GM13976 (cell line): ENCODE measurements around the gene EYA4.

ENCODE experiments used
- DNase-seq: peaks from one replicate; pipeline ENCODE4 v3.0.0; 2012; ENCODE audit warnings: low spot score
- in situ Hi-C: fragments of 300-500 bp; cut with MboI; formaldehyde crosslinking; loops from one replicate; pipeline ENCODE4 v1.12.0; 2022; ENCODE audit warnings: low sequenced_read_pairs, mixed read lengths, inconsistent platforms; ENCODE audit not compliant: unreplicated experiment
- TF ChIP-seq, protein P1 (sequence below): IDR thresholded peaks from 2 replicates; pipeline ENCODE4 v1.5.1; 2012; ENCODE audit warnings: borderline replicate concordance, mild to moderate bottlenecking; ENCODE audit not compliant: insufficient read depth; ENCODE audit errors: extremely low read depth, missing control alignments, control extremely low read depth

EYA4 gene

GRCh38 chr6:133408132-133408531, 167.0 kb downstream of the EYA4 start:
- TF ChIP-seq, protein P1, sequence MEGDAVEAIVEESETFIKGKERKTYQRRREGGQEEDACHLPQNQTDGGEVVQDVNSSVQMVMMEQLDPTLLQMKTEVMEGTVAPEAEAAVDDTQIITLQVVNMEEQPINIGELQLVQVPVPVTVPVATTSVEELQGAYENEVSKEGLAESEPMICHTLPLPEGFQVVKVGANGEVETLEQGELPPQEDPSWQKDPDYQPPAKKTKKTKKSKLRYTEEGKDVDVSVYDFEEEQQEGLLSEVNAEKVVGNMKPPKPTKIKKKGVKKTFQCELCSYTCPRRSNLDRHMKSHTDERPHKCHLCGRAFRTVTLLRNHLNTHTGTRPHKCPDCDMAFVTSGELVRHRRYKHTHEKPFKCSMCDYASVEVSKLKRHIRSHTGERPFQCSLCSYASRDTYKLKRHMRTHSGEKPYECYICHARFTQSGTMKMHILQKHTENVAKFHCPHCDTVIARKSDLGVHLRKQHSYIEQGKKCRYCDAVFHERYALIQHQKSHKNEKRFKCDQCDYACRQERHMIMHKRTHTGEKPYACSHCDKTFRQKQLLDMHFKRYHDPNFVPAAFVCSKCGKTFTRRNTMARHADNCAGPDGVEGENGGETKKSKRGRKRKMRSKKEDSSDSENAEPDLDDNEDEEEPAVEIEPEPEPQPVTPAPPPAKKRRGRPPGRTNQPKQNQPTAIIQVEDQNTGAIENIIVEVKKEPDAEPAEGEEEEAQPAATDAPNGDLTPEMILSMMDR, result no peak
- DNase-seq, result no peak
- in situ Hi-C loops, result no loop called here

GRCh38 chr6:133408543-133408942, 167.4 kb downstream of the EYA4 start:
- in situ Hi-C loops, result no loop called here
- TF ChIP-seq, protein P1, result no peak
- no peak for DNase-seq

DNA sequence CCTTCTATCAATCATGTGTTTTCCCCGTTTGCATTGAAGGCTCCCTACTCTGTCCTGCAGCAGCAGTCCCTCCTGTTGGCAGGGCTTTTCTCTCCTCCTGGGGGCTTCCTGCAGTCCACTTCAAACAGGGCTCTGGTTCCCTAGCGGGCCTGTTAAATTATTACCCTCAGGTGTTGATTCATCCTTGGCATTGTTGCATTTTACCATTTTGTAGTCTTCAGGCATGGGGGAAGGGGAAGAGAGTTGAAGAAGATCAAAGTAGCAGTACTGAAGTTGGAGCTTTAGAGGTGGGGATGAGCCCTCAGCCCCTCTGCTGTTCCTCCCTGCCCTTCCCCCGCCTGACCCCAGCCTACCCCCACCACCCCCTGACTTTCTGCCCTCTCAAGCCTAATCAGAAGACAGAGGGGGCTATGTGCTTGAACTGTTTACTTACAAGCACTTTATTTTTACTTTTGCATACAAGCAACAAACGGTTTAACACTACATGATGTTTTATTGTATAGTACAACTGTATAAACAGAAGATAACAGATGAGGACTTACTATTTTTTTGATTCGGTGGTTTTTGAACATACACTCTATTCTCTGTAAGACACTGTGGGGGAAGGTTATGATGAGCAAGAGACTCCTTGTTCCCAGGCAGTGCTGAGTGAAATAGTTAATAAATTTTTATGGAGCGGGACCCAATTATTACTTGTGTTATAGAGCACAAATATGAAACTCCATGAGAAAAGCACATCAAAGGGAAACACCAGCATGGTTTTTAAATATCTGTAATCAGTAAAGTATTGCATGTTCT, 169.7 kb downstream of the EYA4 start:
- DNase-seq, result no peak
- in situ Hi-C loops, result no loop called here
- TF ChIP-seq, protein P1, result no peak

- in situ Hi-C loops, result no loop called here
- TF ChIP-seq, protein P1, result no peak
- no peak for DNase-seq
These were observed 170.6 kb downstream of the EYA4 start for GRCh38 chr6:133411757-133412156.

GRCh38 chr6:133415262-133415661, 174.1 kb downstream of the EYA4 start:
- DNase-seq, result no peak
- in situ Hi-C loops, result no loop called here
- TF ChIP-seq, protein P1, result no peak

DNA sequence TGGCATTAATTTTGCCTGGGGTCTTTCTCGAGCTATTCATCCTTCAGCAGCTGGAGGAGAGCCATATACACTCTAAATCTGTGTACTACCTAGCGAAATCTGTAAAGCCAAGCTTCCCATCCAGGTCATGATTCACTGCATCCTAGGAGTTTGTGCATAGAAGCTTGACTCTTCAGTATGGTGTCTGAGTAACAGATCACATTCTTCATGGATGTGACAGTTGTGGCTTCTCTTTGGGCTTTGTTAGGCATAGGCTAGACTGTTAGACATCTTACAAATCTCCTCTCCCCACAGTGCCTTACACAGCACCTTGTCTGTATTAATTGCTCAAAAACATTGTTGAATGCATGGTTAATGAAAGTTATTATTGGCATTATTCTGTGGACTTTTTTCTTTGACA, 177.0 kb downstream of the EYA4 start:
- TF ChIP-seq, protein P1, result no peak
- no peak for DNase-seq
- in situ Hi-C loops, result no loop called here
